ENCODE results near the gene DHRS1. TPM values are rescaled to one million over a fixed set of nuclear protein-coding genes. Genes with fewer than 3 reads are reported as not detected.

DHRS1 gene
- total and polyA plus RNA-seq, 9 of the 15 experiments (the other 6 are each of a cell fraction or from before 2014, with no cell fraction given): 7.3 to 33.6 (median 13.3) TPM

DNA sequence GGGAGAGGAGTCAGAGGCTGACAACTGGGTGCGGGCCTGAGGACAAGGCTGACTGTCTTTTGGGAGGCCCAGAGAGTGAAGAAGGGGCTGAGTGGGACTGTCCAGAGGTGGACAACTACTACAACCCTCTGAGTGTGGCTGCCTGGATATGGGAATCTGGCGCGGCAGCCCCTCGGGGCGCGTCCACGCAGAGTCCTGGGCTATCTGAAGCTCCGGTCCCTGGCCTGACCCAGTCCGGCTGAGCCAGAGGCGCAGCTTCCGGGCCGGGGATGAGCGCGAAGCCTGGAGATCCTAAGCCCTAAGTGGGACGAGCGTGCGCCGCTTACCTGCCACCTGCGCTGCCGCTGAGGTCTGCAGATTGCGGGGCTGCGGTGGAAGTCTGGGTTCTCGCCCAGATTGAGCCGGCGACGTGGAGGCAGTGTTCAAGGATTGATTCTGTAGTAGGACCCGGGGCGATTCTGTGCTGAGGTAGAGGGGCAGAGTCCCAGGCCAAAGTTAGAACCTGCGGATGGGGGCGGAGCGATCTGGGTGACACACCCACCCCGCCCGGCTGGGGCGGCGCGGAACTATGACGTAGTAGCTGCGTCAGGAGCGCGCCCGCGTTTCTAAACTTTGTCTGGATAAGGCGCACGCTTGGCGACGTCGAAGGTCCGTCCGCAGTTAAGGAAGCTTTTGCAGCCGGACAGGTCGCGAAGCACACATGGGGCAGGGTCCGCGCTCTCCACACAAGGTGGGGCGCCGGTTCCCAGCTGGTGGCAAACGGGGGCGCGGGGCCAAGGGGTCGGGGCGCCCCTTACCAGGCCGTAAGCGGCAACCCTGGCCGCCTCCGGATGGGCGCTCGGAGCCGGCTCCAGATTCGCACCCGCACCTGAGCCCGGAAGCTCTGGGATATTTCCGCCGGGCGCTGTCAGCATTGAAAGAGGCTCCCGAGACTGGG is at the start of gene DHRS1, which contains the start of gene NOP9 (continued):
- TF ChIP-seq, protein P1, sequence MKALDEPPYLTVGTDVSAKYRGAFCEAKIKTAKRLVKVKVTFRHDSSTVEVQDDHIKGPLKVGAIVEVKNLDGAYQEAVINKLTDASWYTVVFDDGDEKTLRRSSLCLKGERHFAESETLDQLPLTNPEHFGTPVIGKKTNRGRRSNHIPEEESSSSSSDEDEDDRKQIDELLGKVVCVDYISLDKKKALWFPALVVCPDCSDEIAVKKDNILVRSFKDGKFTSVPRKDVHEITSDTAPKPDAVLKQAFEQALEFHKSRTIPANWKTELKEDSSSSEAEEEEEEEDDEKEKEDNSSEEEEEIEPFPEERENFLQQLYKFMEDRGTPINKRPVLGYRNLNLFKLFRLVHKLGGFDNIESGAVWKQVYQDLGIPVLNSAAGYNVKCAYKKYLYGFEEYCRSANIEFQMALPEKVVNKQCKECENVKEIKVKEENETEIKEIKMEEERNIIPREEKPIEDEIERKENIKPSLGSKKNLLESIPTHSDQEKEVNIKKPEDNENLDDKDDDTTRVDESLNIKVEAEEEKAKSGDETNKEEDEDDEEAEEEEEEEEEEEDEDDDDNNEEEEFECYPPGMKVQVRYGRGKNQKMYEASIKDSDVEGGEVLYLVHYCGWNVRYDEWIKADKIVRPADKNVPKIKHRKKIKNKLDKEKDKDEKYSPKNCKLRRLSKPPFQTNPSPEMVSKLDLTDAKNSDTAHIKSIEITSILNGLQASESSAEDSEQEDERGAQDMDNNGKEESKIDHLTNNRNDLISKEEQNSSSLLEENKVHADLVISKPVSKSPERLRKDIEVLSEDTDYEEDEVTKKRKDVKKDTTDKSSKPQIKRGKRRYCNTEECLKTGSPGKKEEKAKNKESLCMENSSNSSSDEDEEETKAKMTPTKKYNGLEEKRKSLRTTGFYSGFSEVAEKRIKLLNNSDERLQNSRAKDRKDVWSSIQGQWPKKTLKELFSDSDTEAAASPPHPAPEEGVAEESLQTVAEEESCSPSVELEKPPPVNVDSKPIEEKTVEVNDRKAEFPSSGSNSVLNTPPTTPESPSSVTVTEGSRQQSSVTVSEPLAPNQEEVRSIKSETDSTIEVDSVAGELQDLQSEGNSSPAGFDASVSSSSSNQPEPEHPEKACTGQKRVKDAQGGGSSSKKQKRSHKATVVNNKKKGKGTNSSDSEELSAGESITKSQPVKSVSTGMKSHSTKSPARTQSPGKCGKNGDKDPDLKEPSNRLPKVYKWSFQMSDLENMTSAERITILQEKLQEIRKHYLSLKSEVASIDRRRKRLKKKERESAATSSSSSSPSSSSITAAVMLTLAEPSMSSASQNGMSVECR (CRISPR knock-in tag; IDR thresholded peaks at IDR 0.05): 0 out of 2 replicates have a peak, but pooled peaks have one; percentile 44
- TF ChIP-seq CCNT2 (IDR thresholded peaks at IDR 0.05; ENCODE audit: borderline replicate concordance, extremely low read depth, insufficient read length, low read depth, low read length) (peak; percentile 29), CREB1 (IDR thresholded peaks at IDR 0.05) (peak; percentile 99), CREB1 (CRISPR knock-in tag; IDR thresholded peaks at IDR 0.05) (peak; percentile 99), TBL1XR1 (IDR thresholded peaks at IDR 0.05; ENCODE audit: low read length in 2 of 2) (peak in 1 of 2 experiments; percentile 99; a peak in 2 of 4 replicates), TAF1 (IDR thresholded peaks at IDR 0.05; ENCODE audit: control insufficient read depth, extremely low read depth, insufficient read depth, low read length, severe bottlenecking) (peak; percentile 54), SIN3B (IDR thresholded peaks at IDR 0.05; ENCODE audit: low read depth) (peak; percentile 81), NR2C2 (CRISPR knock-in tag; IDR thresholded peaks at IDR 0.05) (no peak), NR2C2 (tag; IDR thresholded peaks at IDR 0.05) (peak; percentile 44; the same call in 1 of the 2 replicates), JUN (IDR thresholded peaks at IDR 0.05; ENCODE audit: borderline replicate concordance, low read depth, low read length) (0 out of 2 replicates have a peak, but pooled peaks have one; percentile 30), JUN (CRISPR knock-in tag; IDR thresholded peaks at IDR 0.05; ENCODE audit: borderline replicate concordance) (no peak), FIP1L1 (IDR thresholded peaks at IDR 0.05; ENCODE audit: low read depth, low read length, poor library complexity, severe bottlenecking) (peak; percentile 24), PHTF2 (CRISPR knock-in tag; IDR thresholded peaks at IDR 0.05) (no peak), CSDE1 (IDR thresholded peaks at IDR 0.05) (peak in 1 of 2 experiments; percentile 86; a peak in 2 of 4 replicates), JUND (IDR thresholded peaks at IDR 0.05; ENCODE audit: borderline replicate concordance, low read depth, low read length) (peak; percentile 73), JUND (tag; IDR thresholded peaks at IDR 0.05; ENCODE audit: borderline replicate concordance, low read depth, low read length) (no peak; the same call in 2 of the 3 replicates), KDM4B (IDR thresholded peaks at IDR 0.05; ENCODE audit: borderline replicate concordance in 2 of 2, low read depth in 1 of 2) (no peak), TAF9B (IDR thresholded peaks at IDR 0.05; ENCODE audit: partially characterized antibody) (peak; percentile 10), RB1 (IDR thresholded peaks at IDR 0.05; ENCODE audit: low read depth) (peak; percentile 17; the same call in 1 of the 2 replicates), GABPB1 (CRISPR knock-in tag; IDR thresholded peaks at IDR 0.05) (peak; percentile 43; the same call in 1 of the 2 replicates)
- TF ChIP-seq, protein P2, sequence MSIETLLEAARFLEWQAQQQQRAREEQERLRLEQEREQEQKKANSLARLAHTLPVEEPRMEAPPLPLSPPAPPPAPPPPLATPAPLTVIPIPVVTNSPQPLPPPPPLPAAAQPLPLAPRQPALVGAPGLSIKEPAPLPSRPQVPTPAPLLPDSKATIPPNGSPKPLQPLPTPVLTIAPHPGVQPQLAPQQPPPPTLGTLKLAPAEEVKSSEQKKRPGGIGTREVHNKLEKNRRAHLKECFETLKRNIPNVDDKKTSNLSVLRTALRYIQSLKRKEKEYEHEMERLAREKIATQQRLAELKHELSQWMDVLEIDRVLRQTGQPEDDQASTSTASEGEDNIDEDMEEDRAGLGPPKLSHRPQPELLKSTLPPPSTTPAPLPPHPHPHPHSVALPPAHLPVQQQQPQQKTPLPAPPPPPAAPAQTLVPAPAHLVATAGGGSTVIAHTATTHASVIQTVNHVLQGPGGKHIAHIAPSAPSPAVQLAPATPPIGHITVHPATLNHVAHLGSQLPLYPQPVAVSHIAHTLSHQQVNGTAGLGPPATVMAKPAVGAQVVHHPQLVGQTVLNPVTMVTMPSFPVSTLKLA (conservative IDR thresholded peaks at IDR 0.05): peak; percentile 83 to 93

All from K562 (cell line).